WTC11 (cell line): ENCODE measurements around the gene DPYSL4. TPM values are rescaled to one million over a fixed set of nuclear protein-coding genes. Genes with fewer than 3 reads are reported as not detected.

ENCODE experiments used
- ATAC-seq: fragments of 200-7000 bp; cut with Tn5 transposase; 2 replicates; pipeline ENCODE4 v1.10.0; 2021; ENCODE audit warnings: mild to moderate bottlenecking, moderate library complexity
- CTCF ChIA-PET: fragments of 300-600 bp; sonication (Branson Sonifier 250); formaldehyde crosslinking; loops from one replicate; lab custom pipeline; 2021; ENCODE audit warnings: antibody characterized with exemption; lab: Charles Lee
- POLR2A ChIA-PET: fragments of 350-600 bp; sonication (Branson Sonifier 250); formaldehyde crosslinking; loops from one replicate; lab custom pipeline; 2021; ENCODE audit warnings: antibody characterized with exemption; lab: Charles Lee
- DNase-seq: peaks from one replicate; pipeline ENCODE4 v3.0.0; 2021; ENCODE audit warnings: low spot score
- H3K27ac Mint-ChIP-seq: 2 replicates; pipeline ENCODE4 v1.8.0; 2021; ENCODE audit warnings: mixed read lengths
- H3K27me3 Mint-ChIP-seq: 2 replicates; pipeline ENCODE4 v1.8.0; 2021; ENCODE audit warnings: low read depth, mild to moderate bottlenecking, moderate library complexity, mixed read lengths
- H3K36me3 Mint-ChIP-seq: 2 replicates; pipeline ENCODE4 v1.8.0; 2021; ENCODE audit warnings: mixed read lengths
- H3K4me1 Mint-ChIP-seq: 2 replicates; pipeline ENCODE4 v1.8.0; 2022; ENCODE audit warnings: mixed read lengths
- H3K4me3 Mint-ChIP-seq: 2 replicates; pipeline ENCODE4 v1.8.0; 2021; ENCODE audit warnings: mild to moderate bottlenecking, moderate library complexity, mixed read lengths
- H3K9me3 Mint-ChIP-seq: 2 replicates; pipeline ENCODE4 v1.8.0; 2021; ENCODE audit warnings: mixed read lengths
- ARID4B ChIP-seq: sonication (generic); formaldehyde crosslinking; IDR thresholded peaks from 2 replicates; pipeline ENCODE4 v1.8.0; 2023; ENCODE audit warnings: missing genetic modification reagents, mild to moderate bottlenecking, borderline replicate concordance
- ATF6 ChIP-seq: sonication (generic); formaldehyde crosslinking; IDR thresholded peaks from 2 replicates; pipeline ENCODE4 v1.8.1; 2023; ENCODE audit warnings: mild to moderate bottlenecking, missing genetic modification reagents
- CDX4 ChIP-seq: fragments of 250-450 bp; sonication (Bioruptor Pico); IDR thresholded peaks from 2 replicates; pipeline ENCODE4 v1.9.0; 2021; ENCODE audit warnings: moderate library complexity, mild to moderate bottlenecking, inconsistent platforms, borderline replicate concordance
- CREM ChIP-seq: sonication (generic); formaldehyde crosslinking; IDR thresholded peaks from 2 replicates; pipeline ENCODE4 v1.8.1; 2022; ENCODE audit warnings: mild to moderate bottlenecking, missing genetic modification reagents, moderate library complexity
- EMX1 ChIP-seq: fragments of 250-450 bp; sonication (Bioruptor Pico); IDR thresholded peaks from 2 replicates; pipeline ENCODE4 v1.8.0; 2021; ENCODE audit warnings: mild to moderate bottlenecking
- FOXP1 ChIP-seq: sonication (generic); formaldehyde crosslinking; IDR thresholded peaks from 2 replicates; pipeline ENCODE4 v1.8.0; 2022; ENCODE audit warnings: missing genetic modification reagents, mild to moderate bottlenecking, moderate library complexity, borderline replicate concordance
- FOXP4 ChIP-seq: sonication (generic); formaldehyde crosslinking; IDR thresholded peaks from 2 replicates; pipeline ENCODE4 v1.8.0; 2022; ENCODE audit warnings: mild to moderate bottlenecking, missing genetic modification reagents
- GABPB1 ChIP-seq: sonication (generic); formaldehyde crosslinking; IDR thresholded peaks from 2 replicates; pipeline ENCODE4 v1.8.1; 2023; ENCODE audit warnings: mild to moderate bottlenecking, missing genetic modification reagents
- HMGXB4 ChIP-seq: sonication (generic); formaldehyde crosslinking; IDR thresholded peaks from 2 replicates; pipeline ENCODE4 v1.8.1; 2023; ENCODE audit warnings: mild to moderate bottlenecking, moderate library complexity, missing genetic modification reagents
- KAT7 ChIP-seq: sonication (generic); formaldehyde crosslinking; IDR thresholded peaks from 2 replicates; pipeline ENCODE4 v1.8.1; 2023; ENCODE audit warnings: missing genetic modification reagents, mild to moderate bottlenecking, borderline replicate concordance
- PRDM15 ChIP-seq: sonication (generic); formaldehyde crosslinking; IDR thresholded peaks from 2 replicates; pipeline ENCODE4 v1.8.0; 2022; ENCODE audit warnings: missing genetic modification reagents
- PREB ChIP-seq: sonication (generic); formaldehyde crosslinking; IDR thresholded peaks from 2 replicates; pipeline ENCODE4 v1.8.1; 2022; ENCODE audit warnings: mild to moderate bottlenecking, missing genetic modification reagents, moderate library complexity, borderline replicate concordance
- RELA ChIP-seq: sonication (generic); formaldehyde crosslinking; IDR thresholded peaks from 2 replicates; pipeline ENCODE4 v1.8.1; 2022; ENCODE audit warnings: missing genetic modification reagents, mild to moderate bottlenecking, borderline replicate concordance
- RORB ChIP-seq: fragments of 250-450 bp; sonication (Bioruptor Pico); IDR thresholded peaks from 2 replicates; pipeline ENCODE4 v1.9.0; 2021; ENCODE audit warnings: mild to moderate bottlenecking
- ZNF138 ChIP-seq: sonication (generic); formaldehyde crosslinking; conservative IDR thresholded peaks from 2 replicates; pipeline ENCODE4 v1.8.1; 2022; ENCODE audit warnings: mild to moderate bottlenecking, moderate library complexity, missing genetic modification reagents
- ZNF416 ChIP-seq: fragments of 250-450 bp; sonication (Bioruptor Pico); IDR thresholded peaks from 2 replicates; pipeline ENCODE4 v1.9.0; 2021; ENCODE audit warnings: mild to moderate bottlenecking, inconsistent platforms
- ZNF423 ChIP-seq: fragments of 250-450 bp; sonication (Bioruptor Pico); IDR thresholded peaks from 2 replicates; pipeline ENCODE4 v2.1.2; 2022; ENCODE audit warnings: mild to moderate bottlenecking, moderate library complexity
- ZNF512 ChIP-seq: sonication (generic); formaldehyde crosslinking; IDR thresholded peaks from 2 replicates; pipeline ENCODE4 v1.8.1; 2022; ENCODE audit warnings: missing genetic modification reagents, borderline replicate concordance
- total RNA-seq: library from RNA; stranded (reverse); gene quantifications from 3 replicates; pipeline ENCODE4 v1.2.3, GENCODE V29; 2021

Gene DPYSL4
- total RNA-seq, 1 experiment from 2014 or later, result 17.0 TPM

- Mint-ChIP-seq H3K4me3 (no peak overlapping the region), H3K9me3 (no peaks in the 10 kb centered on the region), H3K4me1 (no peaks in the 10 kb centered on the region), H3K27me3 (no peaks in the 10 kb centered on the region), H3K36me3 (no peaks in the 10 kb centered on the region), H3K27ac (no peak overlapping the region)
- TF ChIP-seq ZNF423 (CRISPR knock-in tag) (no peak), EMX1 (CRISPR knock-in tag) (no peak), GABPB1 (CRISPR knock-in tag) (no peak), KAT7 (CRISPR knock-in tag) (no peak), CDX4 (no peak), HMGXB4 (CRISPR knock-in tag) (no peak), ATF6 (CRISPR knock-in tag) (no peak), RORB (no peak), PREB (CRISPR knock-in tag) (no peak), PRDM15 (no peak), CREM (no peak), ZNF416 (CRISPR knock-in tag) (no peak), RELA (CRISPR knock-in tag) (no peak), ARID4B (no peak), FOXP4 (no peak), ZNF138 (CRISPR knock-in tag) (no peak), ZNF512 (CRISPR knock-in tag) (no peak), FOXP1 (CRISPR knock-in tag) (no peak)
- CTCF ChIA-PET, result interaction anchor here (1.0 to 1.2 kb wide), 3 partner anchors 15 to 123 kb away, joined by 3 read pairs; no protein-coding TSS in a partner anchor
- POLR2A ChIA-PET, result interaction anchor here (0.6 kb wide), 1 partner anchor 24 kb away, joined by 3 read pairs; no protein-coding TSS in a partner anchor
- DNase-seq (no peak), ATAC-seq (no peak)
Observed at GRCh38 chr10:132237396-132237795, 50.6 kb downstream of the DPYSL4 start.
